Neural progenitor cell (in vitro differentiated cells): ENCODE measurements around the gene RYR1.
"Not testable (repeated sequence)": the region's sequence is repeated elsewhere in the genome, so short reads cannot be mapped to it uniquely, and the experiment has no call there.

ENCODE experiments used
- EZH2 ChIP-seq: fragments of 200-600 bp; sonication (generic); IDR thresholded peaks from 2 replicates; pipeline ENCODE4 v1.6.1; 2017; ENCODE audit warnings: antibody characterized with exemption, mild to moderate bottlenecking, moderate library complexity
- EZH2phosphoT487 ChIP-seq: fragments of 200-600 bp; sonication (generic); IDR thresholded peaks from 2 replicates; pipeline ENCODE4 v1.6.1; 2017; ENCODE audit warnings: antibody characterized with exemption
- TF ChIP-seq, protein P1 (sequence below): fragments of 200-600 bp; sonication (generic); IDR thresholded peaks from 2 replicates; pipeline ENCODE4 v1.5.1; 2017; ENCODE audit warnings: antibody characterized with exemption, mild to moderate bottlenecking

DNA sequence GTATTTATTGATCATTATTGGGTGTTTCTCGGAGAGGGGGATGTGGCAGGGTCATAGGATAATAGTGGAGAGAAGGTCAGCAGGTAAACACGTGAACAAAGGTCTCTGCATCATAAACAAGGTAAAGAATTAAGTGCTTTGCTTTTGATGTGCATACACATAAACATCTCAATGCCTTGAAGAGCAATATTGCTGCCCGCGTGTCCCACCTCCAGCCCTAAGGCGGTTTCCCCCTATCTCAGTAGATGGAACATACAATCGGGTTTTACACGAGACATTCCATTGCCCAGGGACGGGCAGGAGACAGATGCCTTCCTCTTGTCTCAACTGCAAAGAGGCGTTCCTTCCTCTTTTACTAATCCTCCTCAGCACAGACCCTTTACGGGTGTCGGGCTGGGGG, 197.8 kb downstream of the RYR1 start:
- TF ChIP-seq, protein P1, sequence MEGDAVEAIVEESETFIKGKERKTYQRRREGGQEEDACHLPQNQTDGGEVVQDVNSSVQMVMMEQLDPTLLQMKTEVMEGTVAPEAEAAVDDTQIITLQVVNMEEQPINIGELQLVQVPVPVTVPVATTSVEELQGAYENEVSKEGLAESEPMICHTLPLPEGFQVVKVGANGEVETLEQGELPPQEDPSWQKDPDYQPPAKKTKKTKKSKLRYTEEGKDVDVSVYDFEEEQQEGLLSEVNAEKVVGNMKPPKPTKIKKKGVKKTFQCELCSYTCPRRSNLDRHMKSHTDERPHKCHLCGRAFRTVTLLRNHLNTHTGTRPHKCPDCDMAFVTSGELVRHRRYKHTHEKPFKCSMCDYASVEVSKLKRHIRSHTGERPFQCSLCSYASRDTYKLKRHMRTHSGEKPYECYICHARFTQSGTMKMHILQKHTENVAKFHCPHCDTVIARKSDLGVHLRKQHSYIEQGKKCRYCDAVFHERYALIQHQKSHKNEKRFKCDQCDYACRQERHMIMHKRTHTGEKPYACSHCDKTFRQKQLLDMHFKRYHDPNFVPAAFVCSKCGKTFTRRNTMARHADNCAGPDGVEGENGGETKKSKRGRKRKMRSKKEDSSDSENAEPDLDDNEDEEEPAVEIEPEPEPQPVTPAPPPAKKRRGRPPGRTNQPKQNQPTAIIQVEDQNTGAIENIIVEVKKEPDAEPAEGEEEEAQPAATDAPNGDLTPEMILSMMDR: not testable (repeated sequence)
- not testable (repeated sequence) for TF ChIP-seq EZH2, EZH2phosphoT487
